Measurements from ENCODE around the gene FOXD2.

The FOXD2 gene

GRCh38 chr1:47417170-47418044, 20.4 kb upstream of the FOXD2 start:
- DNase-seq (ENCODE audit: low read depth) = no peak

- no peak for DNase-seq (ENCODE audit: low read depth)
These were observed 19.7 kb upstream of the FOXD2 start for GRCh38 chr1:47418122-47418521.

GRCh38 chr1:47418681-47419325, 19.0 kb upstream of the FOXD2 start:
- no peak for DNase-seq (ENCODE audit: low read depth)

- no peak for DNase-seq (ENCODE audit: low read depth)
These were observed 17.3 kb upstream of the FOXD2 start for GRCh38 chr1:47420547-47420946.

GRCh38 chr1:47423872-47424271, 14.0 kb upstream of the FOXD2 start:
- DNase-seq (ENCODE audit: low read depth) = no peak

- DNase-seq (ENCODE audit: low read depth) = no peak
These were observed 13.4 kb upstream of the FOXD2 start for GRCh38 chr1:47424336-47424982.

- no peak for DNase-seq (ENCODE audit: low read depth)
These were observed 6.3 kb upstream of the FOXD2 start for GRCh38 chr1:47431534-47431933.

- no peak for DNase-seq (ENCODE audit: low read depth)
These were observed 5.5 kb upstream of the FOXD2 start for GRCh38 chr1:47432071-47433036.

- DNase-seq (ENCODE audit: low read depth) = no peak
These were observed 4.8 kb upstream of the FOXD2 start for GRCh38 chr1:47433037-47433421.

- DNase-seq (ENCODE audit: low read depth) = no peak
These were observed 4.3 kb upstream of the FOXD2 start for GRCh38 chr1:47433477-47434050.

- no peak for DNase-seq (ENCODE audit: low read depth)
These were observed 3.6 kb upstream of the FOXD2 start for GRCh38 chr1:47434051-47434842.

GRCh38 chr1:47435506-47436303, 2.1 kb upstream of the FOXD2 start:
- no peak for DNase-seq (ENCODE audit: low read depth)

GRCh38 chr1:47436304-47436978, 1.4 kb upstream of the FOXD2 start:
- DNase-seq (ENCODE audit: low read depth) = peak; percentile 57

- DNase-seq (ENCODE audit: low read depth) = no peak
These were observed 831 bp upstream of the FOXD2 start for GRCh38 chr1:47436979-47437446.

GRCh38 chr1:47438165-47439016, 547 bp downstream of the FOXD2 start:
- DNase-seq (ENCODE audit: low read depth) = no peak

GRCh38 chr1:47439017-47439818, 1.4 kb downstream of the FOXD2 start:
- DNase-seq (ENCODE audit: low read depth) = no peak
